IMR-90 (cell line): ENCODE measurements around the gene KRTAP5-4. TPM values are rescaled to one million over a fixed set of nuclear protein-coding genes. Genes with fewer than 3 reads are reported as not detected.

Source experiments
- ATAC-seq: fragments of 200-7000 bp; cut with Tn5 transposase; 2 replicates; pipeline ENCODE4 v1.9.1; 2020; ENCODE audit warnings: low read depth, mild to moderate bottlenecking, moderate library complexity
- BruUV-seq: library from RNA; stranded (reverse); fragments of 400-500 nt; replicated peaks from 2 replicates; lab custom pipeline; 2021; lab: Mats Ljungman, UMichigan
- CTCF ChIA-PET: fragments of 300-600 bp; formaldehyde crosslinking; extraction: SDS; loops from one replicate; lab custom pipeline; 2021; ENCODE audit warnings: antibody characterized with exemption; lab: Yijun Ruan, JAX
- POLR2A ChIA-PET: fragments of 300-600 bp; sonication (Branson Sonifier 250); formaldehyde crosslinking; loops from one replicate; lab custom pipeline; 2022; ENCODE audit warnings: antibody characterized with exemption; ENCODE audit not compliant: unreplicated experiment; lab: Charles Lee
- DNase-seq: peaks from one replicate; pipeline ENCODE4 v3.0.0; 2013
- H2AFZ ChIP-seq: replicated peaks from 2 replicates; pipeline ENCODE3; 2013; ENCODE audit warnings: low read length, mild to moderate bottlenecking; ENCODE audit not compliant: poor library complexity
- H2AK5ac ChIP-seq: 2 replicates; pipeline ENCODE4 v1.6.1; 2013; ENCODE audit warnings: low read depth, low read length, inconsistent platforms
- H2AK9ac ChIP-seq: replicated peaks from 2 replicates; pipeline ENCODE3; 2013; ENCODE audit warnings: mild to moderate bottlenecking, low read depth, low read length, moderate library complexity; ENCODE audit not compliant: poor library complexity
- H2BK120ac ChIP-seq: 2 replicates; pipeline ENCODE4 v1.6.1; 2013; ENCODE audit warnings: low read depth, low read length, inconsistent platforms
- H2BK15ac ChIP-seq: 3 replicates; pipeline ENCODE4 v1.6.1; 2013; ENCODE audit warnings: low read depth, low read length, inconsistent platforms
- H2BK20ac ChIP-seq: 2 replicates; pipeline ENCODE4 v1.6.1; 2013; ENCODE audit warnings: low read depth, mild to moderate bottlenecking, inconsistent platforms, low read length, moderate library complexity
- H2BK5ac ChIP-seq: 2 replicates; pipeline ENCODE4 v1.6.1; 2013; ENCODE audit warnings: mild to moderate bottlenecking, low read depth, low read length, inconsistent platforms; ENCODE audit not compliant: poor library complexity, severe bottlenecking
- H3K14ac ChIP-seq: replicated peaks from 2 replicates; pipeline ENCODE4 v1.6.1; 2013; ENCODE audit warnings: low read depth, low read length, inconsistent platforms
- H3K18ac ChIP-seq: 2 replicates; pipeline ENCODE4 v1.6.1; 2013; ENCODE audit warnings: low read depth, low read length, control low read depth
- H3K23ac ChIP-seq: 2 replicates; pipeline ENCODE4 v1.6.1; 2013; ENCODE audit warnings: low read depth, low read length, inconsistent platforms
- H3K27ac ChIP-seq: 2 replicates; pipeline ENCODE4 v1.5.1; 2013; ENCODE audit warnings: mild to moderate bottlenecking, control low read depth, low read length; ENCODE audit not compliant: insufficient read depth
- H3K27me3 ChIP-seq: 2 replicates; pipeline ENCODE4 v1.6.1; 2013; ENCODE audit warnings: low read length; ENCODE audit not compliant: control insufficient read depth, insufficient read depth
- H3K36me3 ChIP-seq: 2 replicates; pipeline ENCODE4 v1.6.1; 2013; ENCODE audit warnings: low read length, mixed read lengths; ENCODE audit not compliant: control insufficient read depth, insufficient read depth
- H3K4ac ChIP-seq: 2 replicates; pipeline ENCODE4 v1.6.1; 2013; ENCODE audit warnings: low read depth, low read length, inconsistent platforms
- H3K4me1 ChIP-seq: 2 replicates; pipeline ENCODE4 v1.6.1; 2013; ENCODE audit warnings: low read length, mixed read lengths; ENCODE audit not compliant: control insufficient read depth, insufficient read depth
- H3K4me2 ChIP-seq: 2 replicates; pipeline ENCODE4 v1.6.1; 2013; ENCODE audit warnings: low read depth, mild to moderate bottlenecking, control low read depth, low read length, moderate library complexity
- H3K4me3 ChIP-seq: 2 replicates; pipeline ENCODE4 v1.5.1; 2013; ENCODE audit warnings: low read depth, mild to moderate bottlenecking, control low read depth, low read length, moderate library complexity; ENCODE audit not compliant: insufficient read depth
- H3K56ac ChIP-seq: 2 replicates; pipeline ENCODE4 v1.6.1; 2013; ENCODE audit warnings: low read length, inconsistent platforms; ENCODE audit not compliant: insufficient read depth; ENCODE audit errors: extremely low read depth
- H3K79me1 ChIP-seq, 2 experiments: 2 replicates each; pipeline ENCODE4 v1.6.1; 2013; ENCODE audit warnings: low read length in 2 of 2, inconsistent platforms in 1 of 2, low read depth in 1 of 2
- H3K9ac ChIP-seq: 2 replicates; pipeline ENCODE4 v1.6.1; 2013; ENCODE audit warnings: low read depth, low read length, control low read depth
- H3K9me1 ChIP-seq: 2 replicates; pipeline ENCODE4 v1.6.1; 2013; ENCODE audit warnings: low read length, inconsistent platforms; ENCODE audit not compliant: insufficient read depth
- H3K9me3 ChIP-seq: 2 replicates; pipeline ENCODE4 v1.6.1; 2013; ENCODE audit warnings: low read length; ENCODE audit not compliant: control insufficient read depth, insufficient read depth
- H4K20me1 ChIP-seq: 2 replicates; pipeline ENCODE4 v1.6.1; 2013; ENCODE audit warnings: low read length, inconsistent platforms; ENCODE audit not compliant: insufficient read depth
- H4K5ac ChIP-seq: 2 replicates; pipeline ENCODE4 v1.6.1; 2013; ENCODE audit warnings: mild to moderate bottlenecking, low read depth, low read length, control low read depth
- H4K8ac ChIP-seq, 2 experiments: 2 replicates each; pipeline ENCODE4 v1.6.1; 2013; ENCODE audit warnings: low read depth in 2 of 2, low read length in 2 of 2, control low read depth in 1 of 2, inconsistent platforms in 1 of 2
- H4K91ac ChIP-seq: 2 replicates; pipeline ENCODE4 v1.6.1; 2013; ENCODE audit warnings: low read depth, low read length, inconsistent platforms; ENCODE audit not compliant: insufficient read depth
- BHLHE40 ChIP-seq: fragments of 150-350 bp; IDR thresholded peaks from 2 replicates; pipeline ENCODE4 v1.6.1; 2016; ENCODE audit warnings: mild to moderate bottlenecking, low read depth, low read length
- CEBPB ChIP-seq: IDR thresholded peaks from 2 replicates; pipeline ENCODE4 v1.6.1; 2012; ENCODE audit warnings: low read depth, low read length, improper control_type of control experiment
- CHD1 ChIP-seq: IDR thresholded peaks from 2 replicates; pipeline ENCODE4 v1.6.1; 2012; ENCODE audit warnings: low read depth, low read length, improper control_type of control experiment
- MAFK ChIP-seq: IDR thresholded peaks from 2 replicates; pipeline ENCODE4 v1.6.1; 2012; ENCODE audit warnings: low read depth, low read length, improper control_type of control experiment
- MAZ ChIP-seq: IDR thresholded peaks from 2 replicates; pipeline ENCODE4 v1.6.1; 2012; ENCODE audit warnings: low read depth, mild to moderate bottlenecking, low read length, improper control_type of control experiment, moderate library complexity, borderline replicate concordance
- MXI1 ChIP-seq: IDR thresholded peaks from 2 replicates; pipeline ENCODE4 v1.6.1; 2012; ENCODE audit warnings: low read depth, mild to moderate bottlenecking, low read length, moderate library complexity, borderline replicate concordance
- NFE2L2 ChIP-seq: fragments of 150-350 bp; IDR thresholded peaks from 2 replicates; pipeline ENCODE4 v1.6.1; 2016; ENCODE audit warnings: low read depth, mild to moderate bottlenecking, low read length
- POLR2A ChIP-seq: IDR thresholded peaks from 2 replicates; pipeline ENCODE4 v1.6.1; 2012; ENCODE audit warnings: mild to moderate bottlenecking, low read depth, low read length
- RAD21 ChIP-seq: IDR thresholded peaks from 2 replicates; pipeline ENCODE4 v1.6.1; 2012; ENCODE audit warnings: low read length, improper control_type of control experiment
- RCOR1 ChIP-seq: IDR thresholded peaks from 2 replicates; pipeline ENCODE4 v1.6.1; 2012; ENCODE audit warnings: mild to moderate bottlenecking, low read length, improper control_type of control experiment; ENCODE audit not compliant: insufficient replicate concordance
- RFX5 ChIP-seq: IDR thresholded peaks from 2 replicates; pipeline ENCODE4 v1.8.0; 2012; ENCODE audit warnings: low read depth, mild to moderate bottlenecking, low read length, moderate library complexity
- USF2 ChIP-seq: fragments of 150-350 bp; IDR thresholded peaks from 2 replicates; pipeline ENCODE4 v1.6.1; 2017; ENCODE audit warnings: mild to moderate bottlenecking, antibody characterized with exemption, low read length, low read depth
- WGBS, 2 experiments: methylation state at CpG; one replicate each; pipeline versions ENCODE4 v1.1.5 to v1.1.7; 2013; ENCODE audit warnings: missing lambda C conversion rate in 2 of 2; ENCODE audit not compliant: insufficient read length in 1 of 2; ENCODE audit errors: extremely low coverage in 2 of 2; 5-methylcytosine and 5-hydroxymethylcytosine counted together
- dilution Hi-C: fragments of 300-500 bp; cut with HindIII; formaldehyde crosslinking; loops from one replicate; pipeline ENCODE4 v1.14.3; 2018; ENCODE audit warnings: low sequenced_read_pairs; ENCODE audit not compliant: unreplicated experiment
- in situ Hi-C: fragments of 300-500 bp; cut with MboI; formaldehyde crosslinking; loops from 3 replicates; pipeline ENCODE4 v1.14.3; 2019; ENCODE audit warnings: low sequenced_read_pairs, inconsistent platforms, mixed read lengths
- intact Hi-C: fragments of 100-400 bp; cut with micrococcal nuclease; formaldehyde crosslinking; loops from 2 replicates; pipeline ENCODE4 v1.10.0; 2022
- polyA plus RNA-seq, 3 experiments: library from polyadenylated mRNA; depleted of rRNA; stranded (reverse); fragments of >200 nt; gene quantifications; 2 replicates each; pipeline ENCODE4 v1.2.3, GENCODE V29; 2012; ENCODE audit warnings: low replicate concordance in 1 of 3
- total RNA-seq: library from RNA; depleted of rRNA; stranded (reverse); fragments of >200 nt; gene quantifications from 2 replicates; pipeline ENCODE4 v1.2.3, GENCODE V29; 2012
- TF ChIP-seq, protein P1 (sequence below): fragments of 150-350 bp; IDR thresholded peaks from 2 replicates; pipeline ENCODE4 v1.6.1; 2016; ENCODE audit warnings: low read depth, mild to moderate bottlenecking, low read length, moderate library complexity, borderline replicate concordance
- TF ChIP-seq, protein P2 (sequence below): conservative IDR thresholded peaks from 2 replicates; pipeline ENCODE4 v1.5.1; 2012; ENCODE audit warnings: mild to moderate bottlenecking, low read depth, low read length, improper control_type of control experiment

KRTAP5-4 gene
- total and polyA plus RNA-seq, 2 of the 4 experiments (the other 2 are of a cell fraction), result not detected

DNA sequence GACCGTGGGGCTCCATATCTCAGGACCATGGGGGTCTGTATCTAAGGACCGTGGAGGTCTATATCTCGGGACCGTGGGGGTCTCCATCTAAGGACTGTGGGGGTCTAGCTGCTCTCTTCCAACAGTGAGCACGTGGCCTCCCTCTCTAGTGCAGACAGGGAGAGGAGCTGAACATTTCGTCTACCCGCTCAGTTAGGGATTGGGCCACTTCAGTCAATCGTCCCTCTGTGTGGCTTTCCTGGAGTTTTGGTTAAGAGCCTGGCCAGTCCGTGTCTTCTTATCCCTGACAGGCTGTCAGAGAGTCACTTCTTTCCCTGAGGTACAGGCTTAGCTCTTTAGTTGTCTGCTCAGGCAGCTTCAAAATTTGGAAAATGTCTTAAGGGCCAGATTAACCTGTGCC, 40.0 kb downstream of the KRTAP5-4 start:
- H3K79me1 ChIP-seq, result no peaks in the 10 kb centered on the region
- H3K9me1 ChIP-seq, result no peaks in the 10 kb centered on the region
- no peak overlapping the region for H3K23ac ChIP-seq
- no peaks in the 10 kb centered on the region for H3K36me3 ChIP-seq
- no peak overlapping the region for H3K4me3 ChIP-seq
- H3K27me3 ChIP-seq, result peaks cover 25% of the 10 kb centered on the region
- TF ChIP-seq USF2 (no peak), RCOR1 (no peak), BHLHE40 (no peak), NFE2L2 (no peak), RAD21 (no peak), MXI1 (no peak), POLR2A (no peak), MAFK (no peak), RFX5 (no peak), MAZ (no peak), CEBPB (no peak), CHD1 (no peak)
- TF ChIP-seq, protein P1, sequence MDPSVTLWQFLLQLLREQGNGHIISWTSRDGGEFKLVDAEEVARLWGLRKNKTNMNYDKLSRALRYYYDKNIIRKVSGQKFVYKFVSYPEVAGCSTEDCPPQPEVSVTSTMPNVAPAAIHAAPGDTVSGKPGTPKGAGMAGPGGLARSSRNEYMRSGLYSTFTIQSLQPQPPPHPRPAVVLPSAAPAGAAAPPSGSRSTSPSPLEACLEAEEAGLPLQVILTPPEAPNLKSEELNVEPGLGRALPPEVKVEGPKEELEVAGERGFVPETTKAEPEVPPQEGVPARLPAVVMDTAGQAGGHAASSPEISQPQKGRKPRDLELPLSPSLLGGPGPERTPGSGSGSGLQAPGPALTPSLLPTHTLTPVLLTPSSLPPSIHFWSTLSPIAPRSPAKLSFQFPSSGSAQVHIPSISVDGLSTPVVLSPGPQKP, result no peak
- TF ChIP-seq, protein P2, sequence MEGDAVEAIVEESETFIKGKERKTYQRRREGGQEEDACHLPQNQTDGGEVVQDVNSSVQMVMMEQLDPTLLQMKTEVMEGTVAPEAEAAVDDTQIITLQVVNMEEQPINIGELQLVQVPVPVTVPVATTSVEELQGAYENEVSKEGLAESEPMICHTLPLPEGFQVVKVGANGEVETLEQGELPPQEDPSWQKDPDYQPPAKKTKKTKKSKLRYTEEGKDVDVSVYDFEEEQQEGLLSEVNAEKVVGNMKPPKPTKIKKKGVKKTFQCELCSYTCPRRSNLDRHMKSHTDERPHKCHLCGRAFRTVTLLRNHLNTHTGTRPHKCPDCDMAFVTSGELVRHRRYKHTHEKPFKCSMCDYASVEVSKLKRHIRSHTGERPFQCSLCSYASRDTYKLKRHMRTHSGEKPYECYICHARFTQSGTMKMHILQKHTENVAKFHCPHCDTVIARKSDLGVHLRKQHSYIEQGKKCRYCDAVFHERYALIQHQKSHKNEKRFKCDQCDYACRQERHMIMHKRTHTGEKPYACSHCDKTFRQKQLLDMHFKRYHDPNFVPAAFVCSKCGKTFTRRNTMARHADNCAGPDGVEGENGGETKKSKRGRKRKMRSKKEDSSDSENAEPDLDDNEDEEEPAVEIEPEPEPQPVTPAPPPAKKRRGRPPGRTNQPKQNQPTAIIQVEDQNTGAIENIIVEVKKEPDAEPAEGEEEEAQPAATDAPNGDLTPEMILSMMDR, result no peak
- ChIA-PET POLR2A (no interaction called here), CTCF (interaction anchor here (1.0 kb wide), 1 partner anchor 35 kb away, joined by 3 read pairs; no protein-coding TSS in a partner anchor)
- H2BK5ac ChIP-seq, result no peak overlapping the region
- no peak overlapping the region for H3K18ac ChIP-seq
- peaks cover 8% of the 10 kb centered on the region for H3K9me3 ChIP-seq
- no peaks in the 10 kb centered on the region for H4K20me1 ChIP-seq
- H3K4me1 ChIP-seq, result no peaks in the 10 kb centered on the region
- WGBS, 2 experiments, result 84% methylated on average over 5 of the region's 9 CpGs; no CpG with 5 or more reads in 1 of the 2 experiments
- no peak overlapping the region for H2BK20ac ChIP-seq
- H2AK5ac ChIP-seq, result no peak overlapping the region
- dilution Hi-C loops, result no loop called here
- ATAC-seq, result no peak
- no TSS peak for BruUV-seq
- intact Hi-C loops, result no loop called here
- H3K4me2 ChIP-seq, result no peak overlapping the region
- no peak overlapping the region for H2AFZ ChIP-seq
- no peak overlapping the region for H4K5ac ChIP-seq
- H4K8ac ChIP-seq, result no peak overlapping the region
- no peak overlapping the region for H2BK120ac ChIP-seq
- no peak overlapping the region for H3K4ac ChIP-seq
- DNase-seq, result no peak
- no peak overlapping the region for H3K14ac ChIP-seq
- H2AK9ac ChIP-seq, result no peak overlapping the region
- in situ Hi-C loops, result no loop called here
- H3K9ac ChIP-seq, result no peak overlapping the region
- no peak overlapping the region for H3K27ac ChIP-seq
- H4K91ac ChIP-seq, result no peak overlapping the region
- no peak overlapping the region for H2BK15ac ChIP-seq
- H3K56ac ChIP-seq, result no peak overlapping the region
